ENCODE results near the gene PTGES. TPM values are rescaled to one million over a fixed set of nuclear protein-coding genes. Genes with fewer than 3 reads are reported as not detected.

PTGES gene
- total and polyA plus RNA-seq, 7 donors, result 0.32 to 0.68 (median 0.40) TPM

DNA sequence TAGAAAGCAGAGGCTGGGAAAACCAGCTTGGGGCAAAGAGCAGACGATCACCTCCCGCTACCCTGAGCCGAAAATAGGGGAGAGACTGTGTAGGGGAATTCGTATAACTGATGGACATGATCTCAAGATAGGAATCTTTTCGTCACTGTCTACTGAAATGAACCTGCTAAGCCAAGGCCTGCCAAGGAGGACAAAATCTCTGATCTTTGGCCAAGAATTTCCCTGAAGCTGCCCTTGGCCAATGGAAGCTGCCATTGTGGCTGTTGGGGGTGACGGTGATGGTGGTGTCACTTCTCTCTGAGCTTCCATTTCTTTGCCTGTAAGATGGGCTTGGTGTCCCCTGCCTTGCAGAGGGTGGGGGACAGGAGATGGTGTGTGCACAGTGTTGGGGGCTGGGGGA, 3.3 kb upstream of the PTGES start:
- DNase-seq, result no peak
- no peaks in the 10 kb centered on the region for H3K4me1 ChIP-seq
- no peaks in the 10 kb centered on the region for H3K36me3 ChIP-seq (ENCODE audit: insufficient read depth in 1 of 2, low read depth in 1 of 2)
- TF ChIP-seq, protein P1, sequence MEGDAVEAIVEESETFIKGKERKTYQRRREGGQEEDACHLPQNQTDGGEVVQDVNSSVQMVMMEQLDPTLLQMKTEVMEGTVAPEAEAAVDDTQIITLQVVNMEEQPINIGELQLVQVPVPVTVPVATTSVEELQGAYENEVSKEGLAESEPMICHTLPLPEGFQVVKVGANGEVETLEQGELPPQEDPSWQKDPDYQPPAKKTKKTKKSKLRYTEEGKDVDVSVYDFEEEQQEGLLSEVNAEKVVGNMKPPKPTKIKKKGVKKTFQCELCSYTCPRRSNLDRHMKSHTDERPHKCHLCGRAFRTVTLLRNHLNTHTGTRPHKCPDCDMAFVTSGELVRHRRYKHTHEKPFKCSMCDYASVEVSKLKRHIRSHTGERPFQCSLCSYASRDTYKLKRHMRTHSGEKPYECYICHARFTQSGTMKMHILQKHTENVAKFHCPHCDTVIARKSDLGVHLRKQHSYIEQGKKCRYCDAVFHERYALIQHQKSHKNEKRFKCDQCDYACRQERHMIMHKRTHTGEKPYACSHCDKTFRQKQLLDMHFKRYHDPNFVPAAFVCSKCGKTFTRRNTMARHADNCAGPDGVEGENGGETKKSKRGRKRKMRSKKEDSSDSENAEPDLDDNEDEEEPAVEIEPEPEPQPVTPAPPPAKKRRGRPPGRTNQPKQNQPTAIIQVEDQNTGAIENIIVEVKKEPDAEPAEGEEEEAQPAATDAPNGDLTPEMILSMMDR (IDR thresholded peaks at IDR 0.05), result no peak
- no peak overlapping the region for H3K4me3 ChIP-seq
- no peak for ATAC-seq
- peaks cover 0 to 47% (median 12%) of the 10 kb centered on the region in 3 donors for H3K27me3 ChIP-seq (ENCODE audit: insufficient read depth in 3 of 3, low read length in 2 of 3)
- intact Hi-C loops (cut with DNase I), result no loop called here
- no peaks in the 10 kb centered on the region for H3K9me3 ChIP-seq
- 85 to 87% (median 87%) methylated on average over 6 of the region's 6 CpGs for WGBS, 3 donors
- H3K27ac ChIP-seq, result no peak overlapping the region

DNA sequence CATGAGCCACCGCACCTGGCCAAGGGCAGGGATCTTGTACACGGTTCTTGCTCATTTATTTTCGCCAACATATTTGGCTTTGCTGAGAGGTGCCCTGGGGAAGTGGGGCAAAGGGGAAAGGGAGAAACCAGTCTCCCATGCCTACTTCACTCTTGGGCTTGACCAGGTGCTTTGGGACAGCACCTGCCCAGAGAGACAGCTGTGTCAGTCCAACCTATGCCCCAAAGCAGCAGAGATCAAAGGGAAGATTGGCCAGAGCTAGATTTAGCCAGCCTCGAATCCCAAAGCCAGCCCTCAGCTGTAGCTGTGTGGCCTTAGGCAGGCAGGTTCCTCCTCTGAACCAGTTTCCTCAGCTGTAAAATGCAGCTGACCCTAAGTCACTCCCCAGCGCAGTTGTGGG, 2.3 kb upstream of the PTGES start:
- ATAC-seq, result no peak
- intact Hi-C loops (cut with DNase I), result no loop called here
- TF ChIP-seq, protein P1 (IDR thresholded peaks at IDR 0.05), result no peak

GRCh38 chr9:129751841-129752801, 721 bp downstream of the PTGES start:
- peak overlapping the region; percentile 46 for H3K4me3 ChIP-seq
- no peak for DNase-seq

More for the DNA sequence above, 2.3 kb upstream of the PTGES start:
- no peak overlapping the region for H3K27ac ChIP-seq
- 70 to 78% (median 73%) methylated on average over 5 of the region's 5 CpGs for WGBS, 3 donors
- no peaks in the 10 kb centered on the region for H3K9me3 ChIP-seq
- H3K27me3 ChIP-seq (ENCODE audit: insufficient read depth in 3 of 3, low read length in 2 of 3), result peaks cover 0 to 41% (median 12%) of the 10 kb centered on the region in 3 donors
- no peaks in the 10 kb centered on the region for H3K36me3 ChIP-seq (ENCODE audit: insufficient read depth in 1 of 2, low read depth in 1 of 2)
- H3K4me1 ChIP-seq, result no peaks in the 10 kb centered on the region
- DNase-seq, result no peak
- H3K4me3 ChIP-seq, result no peak overlapping the region

GRCh38 chr9:129750013-129750638, 2.7 kb downstream of the PTGES start:
- no peak overlapping the region for H3K27ac ChIP-seq
- H3K36me3 ChIP-seq (ENCODE audit: insufficient read depth in 1 of 2, low read depth in 1 of 2), result no peaks in the 10 kb centered on the region
- no peaks in the 10 kb centered on the region for H3K4me1 ChIP-seq
- no peak for DNase-seq
- no peak overlapping the region for H3K4me3 ChIP-seq
- WGBS, 3 donors, result 90 to 91% (median 91%) methylated on average over 9 of the region's 9 CpGs
- H3K27me3 ChIP-seq (ENCODE audit: insufficient read depth in 3 of 3, low read length in 2 of 3), result peaks cover 0 to 31% (median 8%) of the 10 kb centered on the region in 3 donors
- TF ChIP-seq, protein P1 (IDR thresholded peaks at IDR 0.05), result no peak
- intact Hi-C loops (cut with DNase I), result no loop called here
- no peak for ATAC-seq
- no peaks in the 10 kb centered on the region for H3K9me3 ChIP-seq

More at GRCh38 chr9:129751841-129752801, 721 bp downstream of the PTGES start:
- ATAC-seq, result peak in 2 of 4 donors; percentile 33
- Histone ChIP-seq H3K36me3 (ENCODE audit: insufficient read depth in 1 of 2, low read depth in 1 of 2) (no peaks in the 10 kb centered on the region), H3K9me3 (no peaks in the 10 kb centered on the region), H3K4me1 (no peaks in the 10 kb centered on the region), H3K27me3 (ENCODE audit: insufficient read depth in 3 of 3, low read length in 2 of 3) (peaks cover 0 to 35% (median 11%) of the 10 kb centered on the region in 3 donors), H3K27ac (no peak overlapping the region)
- intact Hi-C loops (cut with DNase I), result no loop called here
- TF ChIP-seq, protein P1 (IDR thresholded peaks at IDR 0.05), result no peak
- WGBS, 3 donors, result 29 to 34% (median 29%) methylated on average over 31 of the region's 31 CpGs

Measured in psoas muscle (tissue), 8 donors.